Sigmoid colon (tissue), 4 donors: ENCODE results near the gene MGARP.

Source experiments
- POLR2A ChIP-seq, 2 donors: fragments of 450-650 bp; IDR thresholded peaks; one replicate each; pipeline ENCODE4 v1.6.1; 2016; ENCODE audit warnings: antibody characterized with exemption in 2 of 2, mild to moderate bottlenecking in 2 of 2, moderate library complexity in 2 of 2
- POLR2AphosphoS5 ChIP-seq, 4 donors: sonication (generic); formaldehyde crosslinking; IDR thresholded peaks; one replicate each; pipeline ENCODE4 v1.6.1; 2017; ENCODE audit warnings: antibody characterized with exemption in 4 of 4
- TF ChIP-seq, protein P1 (sequence below), 4 experiments: fragments of 450-650 bp in 3 of 4; fragments of 200-600 bp in 1 of 4; IDR thresholded peaks; one replicate each; pipeline ENCODE4 v1.5.1; 2016 to 2019; ENCODE audit warnings: antibody characterized with exemption in 4 of 4, mild to moderate bottlenecking in 3 of 4, moderate library complexity in 2 of 4

DNA sequence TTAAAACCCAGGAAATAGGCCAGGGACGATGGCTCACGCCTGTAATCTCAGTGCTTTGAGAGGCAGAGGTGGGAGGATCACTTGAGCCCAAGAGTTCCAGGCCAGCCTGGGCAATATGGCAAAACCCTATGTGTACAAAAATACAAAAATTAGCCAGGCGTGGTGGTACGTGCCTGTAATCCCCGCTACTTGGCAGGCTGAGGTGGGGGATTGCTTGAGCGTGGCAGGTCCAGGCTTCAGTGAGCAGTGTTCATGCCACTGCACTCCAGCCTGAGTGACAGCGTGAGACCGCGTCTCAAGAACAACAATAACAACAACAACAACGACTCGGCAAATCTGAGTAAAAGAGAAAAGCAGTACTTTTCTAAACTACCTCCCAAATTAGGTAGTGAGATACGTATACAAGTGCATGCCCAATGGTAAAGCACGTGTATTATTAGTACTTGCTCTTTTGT is 35.2 kb upstream of the MGARP start:
- TF ChIP-seq POLR2A (IDR thresholded peaks at IDR 0.05) (no peak), POLR2AphosphoS5 (IDR thresholded peaks at IDR 0.05) (no peak)
- TF ChIP-seq, protein P1, sequence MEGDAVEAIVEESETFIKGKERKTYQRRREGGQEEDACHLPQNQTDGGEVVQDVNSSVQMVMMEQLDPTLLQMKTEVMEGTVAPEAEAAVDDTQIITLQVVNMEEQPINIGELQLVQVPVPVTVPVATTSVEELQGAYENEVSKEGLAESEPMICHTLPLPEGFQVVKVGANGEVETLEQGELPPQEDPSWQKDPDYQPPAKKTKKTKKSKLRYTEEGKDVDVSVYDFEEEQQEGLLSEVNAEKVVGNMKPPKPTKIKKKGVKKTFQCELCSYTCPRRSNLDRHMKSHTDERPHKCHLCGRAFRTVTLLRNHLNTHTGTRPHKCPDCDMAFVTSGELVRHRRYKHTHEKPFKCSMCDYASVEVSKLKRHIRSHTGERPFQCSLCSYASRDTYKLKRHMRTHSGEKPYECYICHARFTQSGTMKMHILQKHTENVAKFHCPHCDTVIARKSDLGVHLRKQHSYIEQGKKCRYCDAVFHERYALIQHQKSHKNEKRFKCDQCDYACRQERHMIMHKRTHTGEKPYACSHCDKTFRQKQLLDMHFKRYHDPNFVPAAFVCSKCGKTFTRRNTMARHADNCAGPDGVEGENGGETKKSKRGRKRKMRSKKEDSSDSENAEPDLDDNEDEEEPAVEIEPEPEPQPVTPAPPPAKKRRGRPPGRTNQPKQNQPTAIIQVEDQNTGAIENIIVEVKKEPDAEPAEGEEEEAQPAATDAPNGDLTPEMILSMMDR (IDR thresholded peaks at IDR 0.05), result no peak
